ENCODE results near the gene CAMK4. TPM values are rescaled to one million over a fixed set of nuclear protein-coding genes. Genes with fewer than 3 reads are reported as not detected.

Gene CAMK4
- total RNA-seq, 1 donor from 2014 or later: 3.8 TPM

DNA sequence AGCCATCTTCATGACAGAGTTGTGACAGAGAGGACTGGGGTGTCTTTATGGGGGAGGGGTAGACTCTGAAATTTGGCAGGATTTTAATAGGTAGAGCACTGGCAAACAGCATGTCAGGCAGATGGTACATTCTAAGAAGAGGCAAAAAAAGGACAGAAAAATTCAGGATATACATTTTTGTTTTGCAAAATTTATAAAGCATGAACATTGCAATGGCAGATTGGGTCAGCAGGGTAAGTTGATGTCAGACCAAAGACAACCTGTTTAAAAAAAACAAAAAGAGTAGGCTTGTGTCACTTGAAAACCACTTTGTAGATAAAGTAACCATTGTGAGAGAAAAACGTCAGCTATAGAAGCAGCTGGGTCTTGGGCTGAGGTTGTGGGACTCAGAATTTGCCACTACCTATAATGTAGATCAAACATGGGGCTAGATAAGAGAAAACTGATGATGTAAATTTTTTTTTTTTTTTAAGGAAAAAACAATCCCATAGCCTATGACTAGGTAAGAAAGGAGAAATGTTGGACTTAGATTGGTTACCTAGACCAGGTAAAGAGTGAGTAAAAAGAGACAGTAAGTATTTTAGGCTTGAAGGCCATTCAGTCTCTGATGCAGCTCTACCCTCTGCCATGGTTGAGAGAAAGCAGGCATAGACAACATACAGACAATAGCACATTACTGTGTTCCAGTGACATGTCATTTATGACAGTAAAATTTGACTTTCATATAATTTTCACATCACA is 8.3 kb downstream of the CAMK4 start:
- TF ChIP-seq CTCF (IDR thresholded peaks at IDR 0.05; ENCODE audit: insufficient read depth, low read depth, low read length) (no peak), EZH2 (IDR thresholded peaks at IDR 0.05; ENCODE audit: insufficient read depth, low read length) (no peak)
- FAIRE-seq (no peak), DNase-seq (ENCODE audit: low read depth) (no peak)
- H3K4me3 ChIP-seq (ENCODE audit: insufficient read depth, low read depth, low read length): no peak overlapping the region
- H3K4me3 Mint-ChIP-seq (ENCODE audit: unreplicated experiment): no peak overlapping the region
- H4K20me1 ChIP-seq (ENCODE audit: insufficient read depth, low read length): no peaks in the 10 kb centered on the region
- peaks cover 24% of the 10 kb centered on the region for H3K4me1 Mint-ChIP-seq (ENCODE audit: low read depth, unreplicated experiment)
- peaks cover 6% of the 10 kb centered on the region for H3K27me3 Mint-ChIP-seq (ENCODE audit: low read depth, unreplicated experiment)
- H3K4me1 ChIP-seq (ENCODE audit: insufficient read depth, low read length): no peaks in the 10 kb centered on the region
- H3K79me2 ChIP-seq (ENCODE audit: insufficient read depth, low read length): no peaks in the 10 kb centered on the region
- H3K36me3 ChIP-seq (ENCODE audit: insufficient read depth, low read length): no peaks in the 10 kb centered on the region
- H3K27ac ChIP-seq (ENCODE audit: low read depth, low read length): no peak overlapping the region
- no peak overlapping the region for H2AFZ ChIP-seq (ENCODE audit: low read depth, low read length)
- no peaks in the 10 kb centered on the region for H3K27me3 ChIP-seq (ENCODE audit: insufficient read depth, low read length)
- peaks cover 2% of the 10 kb centered on the region for H3K36me3 Mint-ChIP-seq (ENCODE audit: low read depth, unreplicated experiment)
- no peak overlapping the region for H3K4me2 ChIP-seq (ENCODE audit: low read length)
- H3K9ac ChIP-seq (ENCODE audit: low read length): no peak overlapping the region
- H3K27ac Mint-ChIP-seq (ENCODE audit: unreplicated experiment): no peak overlapping the region
- H3K9me3 ChIP-seq (ENCODE audit: insufficient read depth, low read depth, low read length): no peaks in the 10 kb centered on the region
- H3K9me3 Mint-ChIP-seq (ENCODE audit: unreplicated experiment): no peaks in the 10 kb centered on the region

DNA sequence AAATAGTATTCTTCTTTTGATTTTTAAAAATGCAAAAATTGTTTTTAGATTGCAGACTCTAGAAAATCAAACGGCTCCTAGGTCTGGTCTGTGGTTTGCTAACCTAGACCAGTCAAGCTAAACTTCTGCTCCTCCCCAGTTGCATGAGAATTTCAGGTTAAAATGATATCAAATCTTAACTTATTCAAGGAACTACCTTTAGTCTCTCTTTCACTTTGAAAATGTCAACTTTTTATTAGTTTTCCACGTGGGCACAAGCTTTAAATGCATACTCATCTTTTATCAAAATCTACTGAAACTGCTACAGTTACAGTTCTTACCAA is 8.8 kb downstream of the CAMK4 start:
- DNase-seq (ENCODE audit: low read depth) (no peak), FAIRE-seq (no peak)
- TF ChIP-seq EZH2 (IDR thresholded peaks at IDR 0.05; ENCODE audit: insufficient read depth, low read length) (no peak), CTCF (IDR thresholded peaks at IDR 0.05; ENCODE audit: insufficient read depth, low read depth, low read length) (no peak)
- H3K36me3 ChIP-seq (ENCODE audit: insufficient read depth, low read length): no peaks in the 10 kb centered on the region
- H3K27ac Mint-ChIP-seq (ENCODE audit: unreplicated experiment): no peak overlapping the region
- no peaks in the 10 kb centered on the region for H3K9me3 Mint-ChIP-seq (ENCODE audit: unreplicated experiment)
- peaks cover 23% of the 10 kb centered on the region for H3K4me1 Mint-ChIP-seq (ENCODE audit: low read depth, unreplicated experiment)
- H3K4me2 ChIP-seq (ENCODE audit: low read length): no peak overlapping the region
- H3K36me3 Mint-ChIP-seq (ENCODE audit: low read depth, unreplicated experiment): peaks cover 2% of the 10 kb centered on the region
- H3K4me1 ChIP-seq (ENCODE audit: insufficient read depth, low read length): no peaks in the 10 kb centered on the region
- H3K79me2 ChIP-seq (ENCODE audit: insufficient read depth, low read length): no peaks in the 10 kb centered on the region
- peaks cover 6% of the 10 kb centered on the region for H3K27me3 Mint-ChIP-seq (ENCODE audit: low read depth, unreplicated experiment)
- no peaks in the 10 kb centered on the region for H3K9me3 ChIP-seq (ENCODE audit: insufficient read depth, low read depth, low read length)
- H3K27ac ChIP-seq (ENCODE audit: low read depth, low read length): no peak overlapping the region
- no peaks in the 10 kb centered on the region for H3K27me3 ChIP-seq (ENCODE audit: insufficient read depth, low read length)
- no peaks in the 10 kb centered on the region for H4K20me1 ChIP-seq (ENCODE audit: insufficient read depth, low read length)
- no peak overlapping the region for H3K4me3 Mint-ChIP-seq (ENCODE audit: unreplicated experiment)
- no peak overlapping the region for H2AFZ ChIP-seq (ENCODE audit: low read depth, low read length)
- no peak overlapping the region for H3K9ac ChIP-seq (ENCODE audit: low read length)
- no peak overlapping the region for H3K4me3 ChIP-seq (ENCODE audit: insufficient read depth, low read depth, low read length)

DNA sequence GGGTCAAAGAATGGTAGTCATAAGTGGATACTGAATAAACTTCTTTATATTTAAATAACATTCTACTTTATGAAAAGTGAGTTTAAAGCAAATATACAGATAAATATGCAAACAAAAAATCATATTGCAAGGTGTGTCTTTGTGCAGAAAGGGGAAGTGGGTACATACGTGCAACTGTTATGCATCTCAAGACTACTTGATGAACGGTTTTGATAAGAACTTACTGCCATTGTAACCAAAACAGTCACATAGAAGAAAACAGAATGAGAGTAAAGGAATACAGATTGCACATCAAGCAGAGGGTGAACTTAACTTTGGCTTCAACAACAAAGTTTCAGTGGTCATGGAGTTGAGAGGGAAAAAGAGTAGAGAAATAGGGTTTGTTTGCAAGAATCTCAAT is 9.9 kb downstream of the CAMK4 start:
- Histone ChIP-seq H3K4me3 (ENCODE audit: insufficient read depth, low read depth, low read length) (no peak overlapping the region), H2AFZ (ENCODE audit: low read depth, low read length) (no peak overlapping the region), H3K27ac (ENCODE audit: low read depth, low read length) (no peak overlapping the region), H3K79me2 (ENCODE audit: insufficient read depth, low read length) (no peaks in the 10 kb centered on the region), H4K20me1 (ENCODE audit: insufficient read depth, low read length) (no peaks in the 10 kb centered on the region), H3K27me3 (ENCODE audit: insufficient read depth, low read length) (no peaks in the 10 kb centered on the region), H3K9ac (ENCODE audit: low read length) (no peak overlapping the region), H3K4me2 (ENCODE audit: low read length) (no peak overlapping the region), H3K36me3 (ENCODE audit: insufficient read depth, low read length) (no peaks in the 10 kb centered on the region), H3K9me3 (ENCODE audit: insufficient read depth, low read depth, low read length) (no peaks in the 10 kb centered on the region), H3K4me1 (ENCODE audit: insufficient read depth, low read length) (no peaks in the 10 kb centered on the region)
- no peak for DNase-seq (ENCODE audit: low read depth)
- Mint-ChIP-seq H3K36me3 (ENCODE audit: low read depth, unreplicated experiment) (peaks cover 2% of the 10 kb centered on the region), H3K4me3 (ENCODE audit: unreplicated experiment) (no peak overlapping the region), H3K4me1 (ENCODE audit: low read depth, unreplicated experiment) (peaks cover 21% of the 10 kb centered on the region), H3K9me3 (ENCODE audit: unreplicated experiment) (no peaks in the 10 kb centered on the region), H3K27me3 (ENCODE audit: low read depth, unreplicated experiment) (peaks cover 3% of the 10 kb centered on the region), H3K27ac (ENCODE audit: unreplicated experiment) (no peak overlapping the region)
- TF ChIP-seq CTCF (IDR thresholded peaks at IDR 0.05; ENCODE audit: insufficient read depth, low read depth, low read length): no peak
- TF ChIP-seq EZH2 (IDR thresholded peaks at IDR 0.05; ENCODE audit: insufficient read depth, low read length): no peak
- FAIRE-seq: no peak
